SK-N-MC (cell line): Measurements from ENCODE around the gene SPIN1.

ENCODE experiments used
- EZH2 ChIP-seq: fragments of 200-600 bp; sonication (generic); IDR thresholded peaks from one replicate; pipeline ENCODE4 v1.6.1; 2017; ENCODE audit warnings: antibody characterized with exemption
- FOXP2 ChIP-seq: optimal IDR thresholded peaks from 2 replicates; pipeline ENCODE3; 2011; ENCODE audit warnings: mild to moderate bottlenecking, moderate library complexity; ENCODE audit not compliant: insufficient read depth; ENCODE audit errors: extremely low read length, control extremely low read depth
- POLR2AphosphoS5 ChIP-seq: IDR thresholded peaks from 2 replicates; pipeline ENCODE4 v1.6.1; 2012; ENCODE audit warnings: mild to moderate bottlenecking, low read depth, low read length, borderline replicate concordance

- TF ChIP-seq POLR2AphosphoS5: no peak
- TF ChIP-seq EZH2: no peak
- no peak for TF ChIP-seq FOXP2
Observed at GRCh38 chr9:88425538-88425950, 37.3 kb downstream of the SPIN1 start.
